HG02943 (cell line): ENCODE data around the gene SEMA5A.

ENCODE experiments used
- ATAC-seq: cut with Tn5 transposase; IDR thresholded peaks from one replicate; pipeline ENCODE4 v1.9.1; 2021; ENCODE audit warnings: mild to moderate bottlenecking, low read depth, moderate library complexity; ENCODE audit not compliant: unreplicated experiment

Gene SEMA5A

GRCh38 chr5:9479990-9480389 is 65.9 kb downstream of the SEMA5A start:
- ATAC-seq, result no peak

GRCh38 chr5:9479361-9479760 is 66.5 kb downstream of the SEMA5A start:
- no peak for ATAC-seq

- no peak for ATAC-seq
Measured at GRCh38 chr5:9477537-9477936, 68.3 kb downstream of the SEMA5A start.

GRCh38 chr5:9474219-9475002 is 71.5 kb downstream of the SEMA5A start:
- no peak for ATAC-seq

GRCh38 chr5:9473624-9474023 is 72.3 kb downstream of the SEMA5A start:
- no peak for ATAC-seq

- ATAC-seq, result no peak
Measured at GRCh38 chr5:9470410-9470809, 75.5 kb downstream of the SEMA5A start.

GRCh38 chr5:9468060-9468388 is 77.9 kb downstream of the SEMA5A start:
- no peak for ATAC-seq

- ATAC-seq, result no peak
Measured at GRCh38 chr5:9467199-9468059, 78.4 kb downstream of the SEMA5A start.

- ATAC-seq, result no peak
Measured at GRCh38 chr5:9466697-9467096, 79.2 kb downstream of the SEMA5A start.

GRCh38 chr5:9464478-9464877 is 81.4 kb downstream of the SEMA5A start:
- no peak for ATAC-seq

GRCh38 chr5:9462109-9462508 is 83.8 kb downstream of the SEMA5A start:
- ATAC-seq, result no peak

- ATAC-seq, result no peak
Measured at GRCh38 chr5:9460885-9461645, 84.8 kb downstream of the SEMA5A start.

GRCh38 chr5:9456435-9457042 is 89.3 kb downstream of the SEMA5A start:
- no peak for ATAC-seq

- ATAC-seq, result no peak
Measured at GRCh38 chr5:9455826-9456434, 89.9 kb downstream of the SEMA5A start.

GRCh38 chr5:9454491-9454890 is 91.4 kb downstream of the SEMA5A start:
- ATAC-seq, result no peak

- ATAC-seq, result no peak
Measured at GRCh38 chr5:9454012-9454481, 91.8 kb downstream of the SEMA5A start.

- no peak for ATAC-seq
Measured at GRCh38 chr5:9453480-9454011, 92.3 kb downstream of the SEMA5A start.

- no peak for ATAC-seq
Measured at GRCh38 chr5:9452181-9452580, 93.7 kb downstream of the SEMA5A start.

GRCh38 chr5:9451037-9451436 is 94.8 kb downstream of the SEMA5A start:
- no peak for ATAC-seq

GRCh38 chr5:9447691-9448090 is 98.2 kb downstream of the SEMA5A start:
- no peak for ATAC-seq
